SK-N-SH (cell line): Measurements from ENCODE around the gene FDPS. TPM values are rescaled to one million over a fixed set of nuclear protein-coding genes. Genes with fewer than 3 reads are reported as not detected.

Experiments
- CTCF ChIA-PET: fragments of 300-600, 350-600 bp; formaldehyde crosslinking; extraction: SDS; loops from one replicate; lab custom pipeline; 2021; lab: Yijun Ruan, JAX
- POLR2A ChIA-PET: fragments of 350-600 bp; sonication (Branson Sonifier 250); formaldehyde crosslinking; extraction: SDS; loops from one replicate; lab custom pipeline; 2020; ENCODE audit warnings: antibody characterized with exemption, inconsistent platforms; lab: Yijun Ruan, JAX
- DNase-seq: peaks from one replicate; pipeline ENCODE4 v3.0.0; 2012
- H2AFZ ChIP-seq: fragments of 200-600 bp; sonication (generic); 2 replicates; pipeline ENCODE4 v1.8.1; 2016; ENCODE audit warnings: antibody characterized with exemption, mild to moderate bottlenecking, low read depth
- H3F3A ChIP-seq: fragments of 200-600 bp; sonication (generic); replicated peaks from 2 replicates; pipeline ENCODE3; 2016; ENCODE audit warnings: antibody characterized with exemption, mild to moderate bottlenecking; ENCODE audit not compliant: insufficient read depth
- H3K27ac ChIP-seq, 2 experiments: fragments of 200-500 bp in 1 of 2; fragments of 200-600 bp in 1 of 2; sonication (Bioruptor generic) in 1 of 2; sonication (generic), shearing (Covaris generic) in 1 of 2; 2 replicates each; pipeline versions ENCODE4 v1.5.1 to v1.6.1; 2014 to 2016; ENCODE audit warnings: low read depth in 2 of 2, inconsistent platforms in 1 of 2, low read length in 1 of 2, mild to moderate bottlenecking in 1 of 2, mixed read lengths in 1 of 2
- H3K27me3 ChIP-seq: fragments of 200-600 bp; sonication (generic), shearing (Covaris generic); 2 replicates; pipeline ENCODE4 v1.6.1; 2016; ENCODE audit warnings: mixed run types; ENCODE audit not compliant: insufficient read depth
- H3K36me3 ChIP-seq, 2 experiments: fragments of 200-500 bp in 1 of 2; fragments of 200-600 bp in 1 of 2; sonication (Bioruptor generic) in 1 of 2; sonication (generic) in 1 of 2; replicated peaks in 1 of 2; 2 replicates each; pipeline versions ENCODE3 to v1.5.1; 2014 to 2016; ENCODE audit warnings: low read length in 1 of 2, mild to moderate bottlenecking in 1 of 2; ENCODE audit not compliant: insufficient read depth in 2 of 2, control insufficient read depth in 1 of 2
- H3K4me1 ChIP-seq, 2 experiments: fragments of 200-500 bp in 1 of 2; fragments of 200-600 bp in 1 of 2; sonication (Bioruptor generic) in 1 of 2; sonication (generic), shearing (Covaris generic) in 1 of 2; 2 replicates each; pipeline versions ENCODE4 v1.5.1 to v1.6.1; 2014 to 2016; ENCODE audit warnings: low read depth in 1 of 2, low read length in 1 of 2, mixed run types in 1 of 2; ENCODE audit not compliant: insufficient read depth in 2 of 2, control insufficient read depth in 1 of 2
- H3K4me2 ChIP-seq: fragments of 200-600 bp; sonication (generic), shearing (Covaris generic); 2 replicates; pipeline ENCODE4 v1.6.1; 2017; ENCODE audit warnings: mixed run types
- H3K4me3 ChIP-seq, 2 experiments: fragments of 200-500 bp in 1 of 2; fragments of 200-600 bp in 1 of 2; sonication (Bioruptor generic) in 1 of 2; sonication (generic), shearing (Covaris generic) in 1 of 2; 2 replicates each; pipeline versions ENCODE4 v1.5.1 to v1.8.1; 2014 to 2016; ENCODE audit warnings: low read depth in 2 of 2, inconsistent platforms in 1 of 2, low read length in 1 of 2, mild to moderate bottlenecking in 1 of 2, mixed read lengths in 1 of 2, moderate library complexity in 1 of 2
- H3K79me2 ChIP-seq: fragments of 200-600 bp; sonication (generic); 2 replicates; pipeline ENCODE4 v1.8.1; 2017; ENCODE audit warnings: mild to moderate bottlenecking; ENCODE audit not compliant: insufficient read depth
- H3K9ac ChIP-seq: fragments of 200-600 bp; sonication (generic); 2 replicates; pipeline ENCODE4 v1.6.1; 2017; ENCODE audit warnings: mixed run types
- H3K9me2 ChIP-seq: fragments of 200-600 bp; sonication (generic); 2 replicates; pipeline ENCODE4 v1.6.1; 2017; ENCODE audit warnings: mixed run types
- H3K9me3 ChIP-seq: fragments of 200-600 bp; sonication (generic); 2 replicates; pipeline ENCODE4 v1.6.1; 2017; ENCODE audit warnings: mixed run types, mild to moderate bottlenecking, moderate library complexity
- H4K20me1 ChIP-seq: fragments of 200-600 bp; sonication (generic); 2 replicates; pipeline ENCODE4 v1.6.1; 2017; ENCODE audit warnings: mild to moderate bottlenecking, mixed run types; ENCODE audit not compliant: insufficient read depth
- CHD2 ChIP-seq: fragments of 150-350 bp; IDR thresholded peaks from 2 replicates; pipeline ENCODE4 v1.6.1; 2018; ENCODE audit warnings: low read length; ENCODE audit not compliant: partially characterized antibody
- EZH2phosphoT487 ChIP-seq: fragments of 200-600 bp; sonication (generic); IDR thresholded peaks from 2 replicates; pipeline ENCODE4 v1.6.1; 2017; ENCODE audit warnings: low read depth, mixed run types, mild to moderate bottlenecking, antibody characterized with exemption, moderate library complexity, borderline replicate concordance
- GABPA ChIP-seq: IDR thresholded peaks from 2 replicates; pipeline ENCODE4 v1.4.0; 2012; ENCODE audit warnings: low read depth, mild to moderate bottlenecking
- JUND ChIP-seq: IDR thresholded peaks from 2 replicates; pipeline ENCODE4 v1.4.0; 2012
- MAX ChIP-seq: IDR thresholded peaks from 2 replicates; pipeline ENCODE4 v1.4.0; 2012; ENCODE audit warnings: low read depth
- SMC3 ChIP-seq: IDR thresholded peaks from 2 replicates; pipeline ENCODE4 v1.6.1; 2012; ENCODE audit warnings: low read depth, low read length, improper control_type of control experiment
- USF1 ChIP-seq: IDR thresholded peaks from 2 replicates; pipeline ENCODE4 v1.4.0; 2012; ENCODE audit warnings: low read depth, borderline replicate concordance
- ZBTB33 ChIP-seq: IDR thresholded peaks from 2 replicates; pipeline ENCODE4 v1.4.0; 2012; ENCODE audit warnings: low read depth, borderline replicate concordance
- WGBS: methylation state at CpG from one replicate; pipeline ENCODE4 v1.1.6; 2017; ENCODE audit warnings: low lambda C conversion rate; 5-methylcytosine and 5-hydroxymethylcytosine counted together
- polyA plus RNA-seq, 3 experiments: library from polyadenylated mRNA; depleted of rRNA; stranded (reverse); fragments of >200 nt; gene quantifications; 2 replicates each; pipeline ENCODE4 v1.2.3, GENCODE V29; 2012

FDPS gene
- polyA plus RNA-seq, 1 of the 3 experiments (the other 2 are of a cell fraction): 126 TPM

- ChIA-PET POLR2A (no interaction called here), CTCF (interaction anchor here (2.6 to 3.6 kb wide), 2 partner anchors 15 to 164 kb away, joined by 14 to 17 read pairs; no protein-coding TSS in a partner anchor)
- H3K4me1 ChIP-seq: no peaks in the 10 kb centered on the region
- H3K27ac ChIP-seq: no peak overlapping the region
- H3K27me3 ChIP-seq: no peaks in the 10 kb centered on the region
- no peak overlapping the region for H3K4me3 ChIP-seq
- peaks cover 69 to 78% of the 10 kb centered on the region in 2 experiments for H3K36me3 ChIP-seq
- no peak overlapping the region for H3K9ac ChIP-seq
- no peaks in the 10 kb centered on the region for H3K9me2 ChIP-seq
- DNase-seq: no peak
- 97% methylated on average over 8 of the region's 8 CpGs for WGBS
- H3F3A ChIP-seq: peaks cover 22% of the 10 kb centered on the region
- no peaks in the 10 kb centered on the region for H4K20me1 ChIP-seq
- no peaks in the 10 kb centered on the region for H3K79me2 ChIP-seq
- no peak overlapping the region for H2AFZ ChIP-seq
- no peak overlapping the region for H3K4me2 ChIP-seq
- TF ChIP-seq USF1 (no peak), GABPA (no peak), MAX (no peak), JUND (no peak)
- TF ChIP-seq, all 33 proteins: peak for 0
- no peaks in the 10 kb centered on the region for H3K9me3 ChIP-seq
These were observed 30.9 kb downstream of the FDPS start for GRCh38 chr1:155339515-155340097.

GRCh38 chr1:155342842-155343241, 34.2 kb downstream of the FDPS start:
- Histone ChIP-seq H3F3A (no peaks in the 10 kb centered on the region), H3K4me3 (no peak overlapping the region), H3K27me3 (no peaks in the 10 kb centered on the region), H3K36me3 (peaks cover 67 to 76% of the 10 kb centered on the region in 2 experiments), H3K9ac (no peak overlapping the region), H3K4me2 (no peak overlapping the region), H3K27ac (no peak overlapping the region), H3K9me3 (no peaks in the 10 kb centered on the region), H3K4me1 (no peaks in the 10 kb centered on the region), H3K9me2 (no peaks in the 10 kb centered on the region), H3K79me2 (no peaks in the 10 kb centered on the region), H4K20me1 (no peaks in the 10 kb centered on the region), H2AFZ (no peak overlapping the region)
- WGBS: 90% methylated on average over 3 of the region's 3 CpGs
- no peak for DNase-seq
- ChIA-PET POLR2A (no interaction called here), CTCF (interaction anchor here (1.5 kb wide), 1 partner anchor 161 kb away, joined by 6 read pairs; no protein-coding TSS in a partner anchor)
- TF ChIP-seq ZBTB33 (no peak), EZH2phosphoT487 (no peak), SMC3 (no peak), CHD2 (no peak)
